GM19467 (cell line): ENCODE results near the gene RBP2.

Source experiments
- ATAC-seq: cut with Tn5 transposase; IDR thresholded peaks from one replicate; pipeline ENCODE4 v1.9.1; 2021; ENCODE audit warnings: mild to moderate bottlenecking, moderate library complexity; ENCODE audit not compliant: unreplicated experiment

The RBP2 gene

DNA sequence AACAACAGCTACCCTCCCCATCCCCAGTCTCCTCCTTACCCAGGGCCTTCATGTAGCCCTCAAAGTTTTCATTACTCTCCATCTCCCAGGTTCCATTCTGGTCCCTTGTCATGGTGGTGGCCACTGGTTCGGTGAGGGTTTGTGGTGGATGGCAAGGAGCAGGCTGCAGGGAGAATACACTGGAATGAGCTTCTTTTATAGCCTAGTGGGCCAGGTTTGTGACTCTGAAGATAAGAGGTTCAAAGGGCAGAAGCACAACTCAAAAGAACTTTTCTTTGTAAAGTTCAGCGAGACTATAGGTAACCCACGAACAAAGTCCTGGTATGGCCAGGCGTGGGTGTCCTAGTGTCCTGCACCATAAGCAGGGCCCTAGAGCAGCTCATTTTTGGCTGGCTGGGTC, at the start of gene RBP2:
Gene RBP2, minus strand, starts transcription at position 169 of the 400 bp plus-strand sequence. Its CDS starts 57 bp downstream, at position 112.
- no peak for ATAC-seq

DNA sequence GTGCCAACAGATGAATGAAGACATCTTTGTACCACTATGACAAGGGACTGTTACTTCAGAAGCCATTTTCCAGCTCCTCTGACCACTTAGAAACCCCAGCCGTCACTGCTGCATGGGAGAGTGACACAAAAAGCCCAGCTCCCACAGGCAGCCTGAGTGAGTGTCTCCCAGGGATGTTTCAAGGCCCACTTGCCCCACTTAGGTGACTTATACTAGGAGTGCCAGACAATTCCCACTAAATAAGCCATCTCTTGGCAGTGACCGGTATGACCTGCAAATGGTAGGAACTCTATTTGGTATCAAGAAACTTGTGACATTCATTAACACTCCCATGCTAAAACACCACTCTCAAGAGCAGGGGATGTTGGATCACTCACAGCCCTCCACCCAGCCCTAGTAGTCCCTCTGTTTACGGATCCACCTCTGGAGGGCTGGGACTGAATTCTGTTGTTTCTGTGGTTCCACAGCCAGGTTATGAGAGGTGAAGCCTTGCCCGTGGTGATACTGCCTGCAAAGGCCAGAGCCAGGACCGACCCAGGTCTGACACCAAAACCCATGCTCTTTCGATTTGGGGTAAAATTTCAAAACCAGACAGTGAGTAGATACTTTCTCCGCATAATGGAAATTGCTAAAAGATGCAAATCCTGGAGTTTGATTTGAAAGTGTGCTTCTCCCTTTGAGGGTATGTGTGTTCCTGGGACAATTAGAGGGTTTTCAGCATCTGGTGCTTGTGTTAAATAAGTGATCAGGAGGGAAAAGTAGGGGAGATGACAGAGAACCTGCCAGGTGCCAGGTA, 48.7 kb upstream of the RBP2 start:
- no peak for ATAC-seq

DNA sequence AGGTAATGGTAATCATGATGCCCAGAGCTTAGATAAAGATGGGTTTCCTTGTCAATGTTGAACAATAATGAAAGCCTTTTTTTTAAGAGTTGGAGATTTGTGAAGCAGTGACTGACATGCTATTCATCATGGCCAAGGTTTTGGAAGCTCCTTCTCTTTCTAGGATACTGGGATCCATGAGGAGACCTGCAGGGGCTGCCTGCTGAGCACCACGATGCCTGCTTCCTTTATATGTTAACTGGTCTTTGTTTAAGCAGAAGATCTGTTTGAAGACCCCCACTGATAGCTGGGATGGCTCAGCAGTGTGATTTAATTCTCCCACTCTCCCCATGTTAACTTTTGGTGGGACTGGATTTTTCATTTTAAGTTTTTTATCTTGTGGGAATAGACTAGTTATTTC, 47.4 kb upstream of the RBP2 start:
- ATAC-seq, result no peak

DNA sequence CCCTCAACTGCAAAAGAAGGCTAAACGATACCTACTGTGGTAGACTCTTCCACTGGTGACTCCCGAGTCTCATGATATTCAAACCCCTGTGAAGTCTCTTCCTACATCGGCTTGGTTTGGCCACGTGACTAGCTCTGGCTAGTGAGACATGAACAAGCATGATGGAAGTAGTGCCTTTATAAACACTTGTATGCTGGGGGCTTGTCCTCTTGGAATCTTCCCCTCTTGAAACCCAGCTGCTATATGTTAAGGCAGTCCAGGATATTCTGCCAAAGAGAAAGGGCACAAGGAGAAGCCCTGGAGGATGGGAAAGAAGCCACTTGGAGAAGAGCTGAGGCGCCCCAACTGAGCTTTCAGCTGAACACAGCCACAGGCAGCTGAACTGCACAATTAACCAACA, 46.9 kb upstream of the RBP2 start:
- no peak for ATAC-seq

DNA sequence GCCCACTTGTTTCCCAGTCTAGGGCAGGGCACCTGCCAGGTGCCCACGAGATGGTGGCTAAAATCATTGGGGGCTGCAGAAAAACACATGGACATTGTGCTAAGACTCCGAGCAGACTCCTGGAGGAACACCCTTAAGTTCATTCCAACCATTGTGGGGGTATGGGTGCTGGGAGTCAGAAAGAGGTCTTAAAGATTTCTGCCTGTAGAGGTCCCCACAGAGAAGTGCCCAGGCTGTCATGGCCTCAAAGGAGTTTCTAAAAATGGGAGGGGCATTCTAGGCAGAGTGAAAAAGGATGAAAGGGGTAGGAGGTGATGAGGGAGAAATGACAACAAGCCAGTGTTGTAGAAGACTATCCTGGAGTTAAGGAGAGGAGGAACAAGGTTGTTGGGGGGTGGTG, 46.1 kb upstream of the RBP2 start:
- no peak for ATAC-seq

DNA sequence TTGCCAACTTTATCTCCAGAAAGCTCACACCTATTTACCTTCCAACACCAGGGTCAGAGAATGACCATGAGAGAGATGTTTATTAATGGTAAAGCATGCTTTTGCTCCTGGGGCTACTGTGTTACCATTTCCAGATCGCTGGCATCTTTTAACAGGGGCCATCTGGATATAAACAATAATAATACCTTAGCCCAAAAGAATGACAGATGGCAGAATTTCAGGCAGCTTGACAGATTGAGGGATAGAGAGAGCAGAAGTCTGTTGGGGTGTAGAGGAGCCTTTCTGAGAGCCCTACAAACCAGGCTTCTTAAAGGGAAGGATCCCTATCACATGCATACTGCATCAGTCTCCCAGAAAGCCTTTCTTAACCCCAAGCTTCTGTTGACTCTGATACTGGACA, 45.5 kb upstream of the RBP2 start:
- ATAC-seq, result no peak

DNA sequence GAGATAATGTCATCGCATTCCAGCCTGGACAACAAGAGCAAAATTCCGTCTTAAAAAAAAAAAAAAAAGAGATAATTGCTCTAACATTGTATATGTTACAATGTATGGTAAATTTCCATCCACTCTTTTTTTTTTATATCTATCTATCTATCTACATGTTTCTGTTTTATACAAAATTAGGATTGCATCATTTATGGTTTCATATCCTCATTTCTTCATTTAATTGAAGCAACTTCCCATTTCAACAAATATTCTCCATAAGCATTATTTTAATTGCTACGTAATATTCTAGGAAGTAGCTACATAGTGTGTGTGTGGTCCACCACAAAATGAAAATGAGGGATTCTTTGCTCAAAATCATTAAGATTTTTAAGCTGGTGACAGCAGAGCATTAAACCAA, 44.8 kb upstream of the RBP2 start:
- no peak for ATAC-seq

DNA sequence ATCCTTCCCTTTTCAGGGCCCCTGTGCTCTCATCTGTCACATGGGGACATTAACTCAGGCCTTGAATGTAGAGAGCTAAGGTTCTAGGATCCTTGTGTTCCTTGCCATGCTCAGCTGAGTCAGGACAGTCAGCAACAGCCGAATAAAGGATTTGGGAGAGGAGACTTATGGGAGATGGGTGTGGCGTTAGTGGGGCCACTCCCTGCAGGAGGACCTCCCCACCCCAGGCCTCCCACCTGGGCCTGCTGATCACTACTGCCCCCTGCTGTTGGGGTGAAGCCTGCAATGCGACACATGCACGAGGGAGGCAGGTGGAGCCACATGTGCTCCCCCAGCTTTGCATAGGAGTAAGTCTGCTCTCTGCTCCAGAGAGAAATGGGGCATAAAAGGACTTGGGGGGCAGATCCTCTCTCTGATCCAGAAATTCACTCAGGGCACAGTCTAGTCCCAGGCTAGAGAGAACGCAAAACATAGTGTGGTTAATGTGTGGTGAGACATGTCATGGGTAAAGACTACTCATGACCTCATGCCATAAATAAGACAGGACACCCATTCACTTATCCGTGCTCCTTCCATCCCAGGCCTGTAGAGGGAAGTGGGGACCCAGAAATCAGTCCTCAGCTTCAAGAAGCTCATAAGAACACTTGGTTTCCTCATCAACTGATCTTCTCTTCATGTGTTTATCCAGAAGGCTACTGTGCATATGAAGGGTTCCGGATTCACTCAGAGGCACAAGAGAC, 43.9 kb upstream of the RBP2 start:
- no peak for ATAC-seq

DNA sequence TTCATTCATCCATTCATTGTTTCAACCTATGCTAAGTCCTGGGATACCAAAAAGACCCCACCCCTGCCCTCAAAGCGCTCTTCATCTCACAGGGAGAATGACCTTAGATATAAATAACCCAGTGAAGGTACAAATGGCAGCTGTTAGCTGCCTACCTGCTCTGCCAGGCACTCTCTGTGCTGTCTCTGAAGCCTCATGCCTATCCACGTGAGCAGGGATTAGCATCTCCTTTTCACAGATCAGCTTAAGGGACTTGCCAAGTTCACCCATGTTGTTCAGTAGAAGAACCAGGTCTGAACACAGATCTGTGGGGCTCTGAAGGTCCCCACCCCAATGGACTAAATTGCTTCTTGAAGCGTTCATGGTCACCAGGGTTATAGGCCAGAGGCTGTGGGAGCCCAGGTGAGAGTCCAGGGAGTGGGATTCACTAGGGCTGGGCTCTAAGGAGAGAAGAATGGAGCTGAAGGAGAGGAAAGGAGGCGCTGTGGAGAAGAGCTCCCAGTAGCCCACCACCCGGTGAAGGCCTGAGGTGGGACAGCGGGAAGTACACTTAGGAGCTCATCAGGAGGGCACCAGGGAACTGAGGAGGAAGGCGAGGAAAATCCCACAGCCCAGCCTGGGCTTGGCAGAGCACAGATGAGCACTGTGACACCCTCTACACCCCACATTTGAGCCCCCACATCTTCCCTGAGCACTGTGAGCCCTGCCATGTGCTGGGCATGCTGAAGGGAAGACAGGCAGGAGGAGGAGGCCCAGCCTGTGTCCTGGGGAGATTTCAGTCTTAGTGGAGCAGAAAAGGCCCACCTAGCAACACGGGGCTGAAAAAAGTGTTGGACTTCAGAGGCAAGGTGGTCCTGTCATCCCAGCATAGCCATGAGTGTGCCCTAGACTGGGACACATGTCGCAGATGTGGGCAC, 42.9 kb upstream of the RBP2 start:
- ATAC-seq, result no peak

DNA sequence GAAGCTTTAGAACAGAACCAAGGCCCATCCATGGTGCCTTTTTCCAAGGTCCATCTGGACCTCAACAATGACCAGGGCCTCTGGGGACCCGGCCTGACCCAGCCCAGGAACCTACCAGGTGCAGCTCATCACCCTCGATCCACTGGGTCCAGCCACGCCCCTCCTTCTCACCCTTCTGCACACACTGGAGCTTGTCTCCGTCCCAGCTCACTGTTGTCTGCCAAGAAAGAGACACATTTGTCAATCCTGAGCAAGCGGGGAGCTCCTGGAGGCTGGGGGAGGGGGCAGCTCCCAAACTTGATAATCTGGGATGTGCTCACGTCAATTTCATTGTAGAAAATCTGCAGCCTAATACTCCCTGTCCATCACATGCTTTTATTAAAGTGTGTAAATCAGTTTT, 42.0 kb upstream of the RBP2 start:
- ATAC-seq, result no peak

DNA sequence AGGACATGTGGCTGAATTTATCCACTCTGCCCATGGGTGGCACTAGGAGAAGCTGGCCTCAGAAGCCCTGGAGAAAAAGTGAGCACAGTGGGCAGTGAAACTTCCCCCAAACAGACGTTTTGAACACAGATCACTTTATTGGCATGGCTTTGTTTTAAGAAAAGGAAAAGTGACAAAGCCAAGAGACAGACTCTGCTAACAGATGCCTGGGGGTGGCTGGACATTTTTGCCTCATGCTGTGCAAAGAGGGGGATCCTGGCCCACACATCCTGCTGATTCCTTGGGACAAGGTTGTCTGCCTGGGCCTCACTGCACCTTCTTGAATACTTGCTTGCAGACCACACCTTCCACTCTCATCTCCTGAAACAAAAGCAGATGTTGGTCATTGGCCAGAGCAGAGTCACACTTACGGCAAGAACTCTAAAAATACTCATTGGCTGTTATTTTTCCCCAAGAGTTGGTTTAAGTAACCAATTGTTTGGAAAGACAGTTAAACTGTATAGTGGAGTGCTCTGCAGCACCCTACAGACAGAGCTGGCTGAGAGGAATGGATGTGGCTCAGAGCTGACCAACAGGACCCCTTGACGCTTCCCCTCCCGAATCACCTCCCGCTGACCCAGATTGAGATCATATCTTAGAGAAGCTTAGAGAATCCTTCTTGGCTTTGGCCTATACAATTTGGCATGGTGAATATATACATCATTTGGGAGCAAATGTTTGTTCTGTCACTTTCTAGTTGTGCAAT, 41.2 kb upstream of the RBP2 start:
- no peak for ATAC-seq

DNA sequence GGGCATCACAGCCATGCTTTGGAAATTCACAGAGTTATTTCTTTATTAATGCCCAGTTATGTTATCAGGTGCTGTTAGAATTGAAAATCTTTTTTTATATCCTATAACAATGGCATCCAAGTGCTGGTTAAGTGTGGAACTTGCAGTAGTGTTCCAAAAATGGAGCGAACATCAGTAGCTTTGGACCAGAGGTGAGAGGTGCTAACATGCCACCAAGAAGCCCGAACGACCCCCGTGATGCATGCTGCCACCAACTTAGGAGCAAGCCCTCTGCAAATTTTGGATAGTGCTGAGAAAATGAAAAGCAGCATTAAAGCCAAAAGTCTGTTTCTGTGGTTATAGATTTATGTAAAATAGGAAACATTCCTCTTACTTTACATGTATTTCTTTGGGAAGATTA, 38.4 kb upstream of the RBP2 start:
- no peak for ATAC-seq

DNA sequence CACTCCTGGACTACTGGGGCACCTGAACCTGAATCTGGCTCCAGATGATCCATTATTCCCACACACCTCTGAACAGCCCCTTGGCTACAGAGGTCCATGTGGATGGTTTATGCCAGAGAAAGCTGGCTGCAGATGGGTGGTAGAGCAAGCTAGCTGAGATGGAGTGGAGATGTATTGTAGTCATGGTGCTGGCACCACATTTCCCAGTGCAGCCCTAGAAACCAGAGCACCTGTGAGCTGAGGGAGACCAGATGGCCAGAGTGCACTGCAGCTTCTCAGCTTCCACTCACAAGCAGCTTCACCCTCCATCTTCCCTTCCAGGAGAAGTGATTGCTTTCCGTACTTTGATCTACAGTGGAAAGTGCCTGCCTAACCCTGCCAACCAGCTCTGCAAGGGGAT, 33.3 kb upstream of the RBP2 start:
- ATAC-seq, result no peak

DNA sequence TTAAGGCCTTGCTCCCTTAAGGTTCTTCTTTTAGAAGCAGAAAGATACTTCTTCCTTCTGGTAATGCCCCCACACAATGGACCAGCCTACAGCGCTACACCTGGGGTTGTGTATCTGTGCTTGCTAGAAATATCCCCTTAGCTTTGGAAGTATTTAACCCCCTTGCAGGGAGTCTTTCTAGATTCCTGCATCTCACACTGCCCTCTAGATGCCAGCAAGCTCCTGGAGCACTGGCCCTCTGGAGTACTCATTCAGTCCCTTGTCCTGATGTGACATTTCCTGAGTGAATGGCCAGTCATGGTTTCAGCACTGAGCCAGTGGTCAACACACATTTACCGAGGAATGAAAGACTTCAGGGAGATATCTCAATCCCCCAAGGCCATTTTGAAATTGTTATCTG, 30.4 kb upstream of the RBP2 start:
- no peak for ATAC-seq

DNA sequence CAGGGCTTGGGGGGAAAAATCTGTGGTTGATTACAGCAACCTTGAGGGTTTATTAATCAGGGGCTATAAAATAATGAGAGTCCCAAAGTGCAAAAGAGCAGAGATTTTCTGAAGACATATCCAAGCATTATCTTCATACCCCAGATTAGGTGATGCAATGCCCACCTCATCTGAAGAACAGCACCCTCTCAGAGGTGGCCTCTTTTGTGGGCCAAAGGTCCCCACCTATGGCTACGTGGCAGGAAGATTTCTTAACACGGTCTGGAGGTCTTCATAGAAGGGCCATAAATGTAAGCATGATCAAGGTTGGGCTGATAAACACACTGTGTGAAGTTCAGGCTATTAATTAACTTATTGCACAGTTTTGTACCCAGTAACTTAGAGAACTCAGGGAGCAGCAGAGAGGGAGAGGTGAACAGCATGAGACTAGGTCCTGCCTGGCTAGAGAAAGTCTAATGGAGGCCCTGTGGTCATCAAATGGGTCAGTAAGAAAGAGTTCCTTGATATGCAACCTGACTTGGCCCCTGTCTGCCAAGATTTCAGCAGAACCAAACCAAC, 29.6 kb upstream of the RBP2 start:
- ATAC-seq, result no peak

DNA sequence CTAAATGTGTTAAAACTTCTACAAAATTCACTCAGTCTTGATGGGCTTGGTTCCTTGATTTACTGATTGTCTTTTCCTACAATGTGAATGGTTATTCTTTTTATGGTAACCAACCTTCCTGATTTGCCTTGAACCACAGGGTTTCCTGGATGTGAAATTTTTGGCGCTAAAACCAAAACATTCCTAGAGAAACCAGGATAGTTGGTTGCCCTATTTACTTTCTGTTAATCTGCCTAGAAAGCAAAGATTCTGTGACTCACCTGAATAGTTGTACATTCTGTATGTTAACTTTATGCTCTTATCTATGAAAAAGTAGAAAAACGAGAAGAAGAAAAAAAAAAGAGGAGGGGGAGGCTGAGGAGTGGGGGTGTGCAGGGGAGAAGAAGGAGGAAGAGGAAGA, 23.2 kb upstream of the RBP2 start:
- no peak for ATAC-seq

DNA sequence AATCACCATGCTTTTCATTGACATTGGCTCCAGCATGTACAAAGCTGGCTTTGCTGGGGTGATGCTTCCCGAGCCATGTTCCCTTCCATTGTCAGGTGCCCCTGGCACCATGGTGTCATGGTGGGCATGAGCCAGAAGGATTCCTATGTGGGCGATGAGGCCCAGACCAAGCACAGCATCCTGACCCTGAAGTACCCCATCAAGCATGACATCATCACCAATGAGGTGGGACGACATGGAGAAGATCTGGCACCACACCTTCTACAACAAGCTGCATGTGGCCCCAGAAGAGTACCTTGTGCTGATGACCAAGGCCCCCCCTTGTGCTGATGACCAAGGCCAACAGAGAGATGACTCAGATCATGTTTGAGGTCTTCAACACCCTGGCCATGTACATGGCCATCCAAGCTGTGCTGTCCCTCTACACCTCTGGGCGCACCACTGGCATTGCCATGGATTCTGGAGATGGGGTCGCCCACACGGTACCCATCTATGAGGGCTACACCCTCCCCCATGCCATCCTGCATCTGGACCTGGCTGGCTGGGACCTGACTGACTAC, 17.6 kb upstream of the RBP2 start:
- no peak for ATAC-seq

DNA sequence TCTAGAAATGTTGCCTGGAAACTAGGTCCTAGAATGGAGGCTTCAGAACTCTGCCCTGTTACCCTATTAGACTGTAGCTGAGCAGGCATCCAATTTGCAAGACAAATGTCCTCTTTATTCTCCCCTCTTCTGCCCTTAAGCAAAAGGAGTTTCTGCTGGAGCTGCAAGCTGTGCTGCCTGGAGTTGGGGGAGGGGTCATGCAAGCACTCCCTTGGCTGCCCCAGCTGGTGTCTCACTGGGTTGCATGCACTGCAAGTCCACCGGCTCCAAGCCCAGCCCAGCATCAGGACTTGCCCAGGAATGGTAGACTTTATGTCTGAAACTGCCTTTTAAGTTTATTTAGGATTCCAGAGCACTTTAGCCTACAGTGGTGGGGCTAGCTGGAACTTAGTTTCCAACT, 15.7 kb upstream of the RBP2 start:
- ATAC-seq, result no peak

DNA sequence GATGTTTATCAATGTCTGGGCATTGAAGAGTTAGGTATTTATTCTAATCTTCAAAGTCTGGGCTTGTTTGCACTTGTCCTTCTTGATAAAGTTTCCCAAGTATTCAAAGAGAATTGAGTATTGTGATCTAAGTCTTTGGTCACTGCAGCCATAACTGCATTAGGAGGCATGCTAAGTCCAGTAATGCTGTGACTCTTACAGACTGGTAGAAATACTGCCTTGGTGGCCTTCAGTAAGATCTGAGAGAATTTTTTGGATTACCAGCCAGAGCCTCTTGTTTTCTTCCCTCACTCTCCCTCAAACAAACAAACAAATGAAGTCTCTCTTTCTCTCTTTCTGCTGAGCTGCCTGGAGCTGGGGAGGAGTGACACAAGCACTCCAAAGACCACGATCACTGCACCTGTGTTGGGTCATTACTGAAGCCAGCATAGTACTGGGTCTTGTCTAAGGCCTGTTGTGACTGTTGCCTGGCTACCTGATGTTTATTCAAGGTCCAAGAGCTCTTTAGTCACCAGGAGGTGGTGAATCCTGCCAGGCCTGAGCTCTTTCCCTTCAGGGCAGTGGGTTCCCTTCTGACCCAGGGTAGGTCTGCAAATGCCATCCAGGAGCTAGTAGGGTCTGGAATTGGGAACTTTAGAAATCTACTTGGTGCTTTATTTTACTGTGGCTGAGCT, 14.8 kb upstream of the RBP2 start:
- ATAC-seq, result no peak

DNA sequence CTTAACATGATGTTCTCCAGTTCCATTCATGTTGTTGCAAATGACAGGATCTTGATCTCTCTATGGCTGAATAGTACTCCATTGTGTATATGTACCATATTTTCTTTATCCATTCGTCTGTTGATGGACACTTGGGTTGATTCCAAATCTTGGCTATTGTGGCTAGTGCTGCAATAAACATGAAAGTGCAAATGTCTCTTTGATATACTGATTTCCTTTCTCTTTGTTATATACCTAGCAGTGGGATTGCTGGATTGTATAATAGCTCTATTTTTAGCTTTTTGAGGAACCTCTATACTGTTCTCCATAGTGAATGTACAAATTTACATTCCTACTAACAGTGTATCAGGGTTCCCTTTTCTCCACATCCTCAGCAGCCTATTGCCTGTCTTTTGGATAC, 5.9 kb upstream of the RBP2 start:
- no peak for ATAC-seq
